Measurements from ENCODE around the gene TRPM5. TPM values are rescaled to one million over a fixed set of nuclear protein-coding genes. Genes with fewer than 3 reads are reported as not detected.

TRPM5 gene
- total RNA-seq, 1 donor from 2014 or later: not detected

GRCh38 chr11:2414616-2415015, 29.7 kb downstream of the TRPM5 start:
- no peak for DNase-seq (ENCODE audit: low spot score)
- Mint-ChIP-seq H3K4me1 (ENCODE audit: low read depth) (no peaks in the 10 kb centered on the region), H3K36me3 (ENCODE audit: low read depth) (no peaks in the 10 kb centered on the region), H3K9me3 (ENCODE audit: low read depth) (no peaks in the 10 kb centered on the region), H3K4me3 (ENCODE audit: unreplicated experiment) (no peak overlapping the region), H3K27me3 (ENCODE audit: low read depth) (no peaks in the 10 kb centered on the region), H3K27ac (ENCODE audit: unreplicated experiment) (no peak overlapping the region)
- no peak for TF ChIP-seq CTCF (IDR thresholded peaks at IDR 0.05)

DNA sequence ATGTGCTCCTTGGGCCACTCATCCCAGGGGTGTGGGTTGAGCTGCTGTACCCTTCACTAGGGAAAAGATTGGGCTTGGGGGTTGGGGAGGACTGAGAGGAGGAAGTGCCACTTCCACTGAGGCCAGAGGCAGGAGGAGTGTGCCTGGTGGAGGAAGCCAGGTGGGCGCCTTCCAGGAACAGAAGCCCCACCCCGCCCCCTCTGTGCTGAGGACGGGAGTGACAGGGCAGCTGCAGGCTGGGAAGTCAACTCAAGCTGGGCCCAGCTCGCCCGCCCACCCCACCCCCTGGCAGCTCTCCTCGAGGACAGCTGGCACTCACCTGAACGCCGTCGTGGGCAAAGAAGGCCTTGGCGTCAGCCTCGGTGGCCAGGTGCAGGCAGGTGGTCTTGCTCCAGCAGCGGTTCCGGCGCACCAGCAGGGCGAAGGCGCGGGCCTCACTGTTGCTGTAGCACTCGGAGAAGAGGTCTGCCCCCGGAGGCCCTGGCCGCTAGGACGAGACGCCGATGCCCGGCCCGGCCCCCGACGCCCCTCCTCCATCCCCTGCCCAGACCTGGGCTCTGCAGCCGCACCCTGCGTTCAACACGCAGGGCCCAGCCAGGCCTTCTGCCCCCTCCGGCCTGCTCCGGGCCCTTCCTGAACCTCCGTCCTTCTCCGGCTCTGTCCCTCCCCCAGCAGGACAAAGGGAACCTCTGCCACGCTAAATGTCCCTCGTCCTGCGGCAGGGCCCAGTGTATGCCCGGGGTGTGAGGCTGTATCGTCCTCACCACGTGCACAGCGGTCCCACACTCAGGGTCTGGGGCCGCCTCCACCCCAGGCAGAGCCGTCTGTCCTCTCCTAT, 30.4 kb downstream of the TRPM5 start:
- Mint-ChIP-seq H3K36me3 (ENCODE audit: low read depth) (no peaks in the 10 kb centered on the region), H3K9me3 (ENCODE audit: low read depth) (no peaks in the 10 kb centered on the region), H3K4me3 (ENCODE audit: unreplicated experiment) (no peak overlapping the region), H3K4me1 (ENCODE audit: low read depth) (no peaks in the 10 kb centered on the region), H3K27ac (ENCODE audit: unreplicated experiment) (no peak overlapping the region), H3K27me3 (ENCODE audit: low read depth) (no peaks in the 10 kb centered on the region)
- TF ChIP-seq CTCF (IDR thresholded peaks at IDR 0.05): no peak
- DNase-seq (ENCODE audit: low spot score): no peak

DNA sequence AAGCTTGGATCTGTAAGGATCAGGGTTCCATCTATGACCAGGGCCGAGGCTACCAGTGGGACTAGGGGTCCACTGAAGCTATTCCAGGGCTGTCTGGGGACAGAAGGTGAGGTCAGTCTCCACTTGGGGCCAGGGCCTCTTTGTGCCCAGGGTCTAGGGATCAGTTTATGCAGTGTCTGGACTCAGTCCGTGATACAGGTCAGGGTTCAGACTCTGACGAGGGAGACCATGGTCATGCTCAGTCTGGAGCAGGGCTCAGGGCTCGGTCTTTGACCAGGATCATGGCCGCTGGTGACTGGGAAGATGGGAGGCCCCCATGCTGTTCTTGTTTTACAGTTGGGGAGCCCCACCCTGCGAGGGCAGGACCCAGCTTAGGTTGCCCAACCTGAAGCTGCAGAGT, 32.0 kb downstream of the TRPM5 start:
- H3K4me3 Mint-ChIP-seq (ENCODE audit: unreplicated experiment): no peak overlapping the region

DNA sequence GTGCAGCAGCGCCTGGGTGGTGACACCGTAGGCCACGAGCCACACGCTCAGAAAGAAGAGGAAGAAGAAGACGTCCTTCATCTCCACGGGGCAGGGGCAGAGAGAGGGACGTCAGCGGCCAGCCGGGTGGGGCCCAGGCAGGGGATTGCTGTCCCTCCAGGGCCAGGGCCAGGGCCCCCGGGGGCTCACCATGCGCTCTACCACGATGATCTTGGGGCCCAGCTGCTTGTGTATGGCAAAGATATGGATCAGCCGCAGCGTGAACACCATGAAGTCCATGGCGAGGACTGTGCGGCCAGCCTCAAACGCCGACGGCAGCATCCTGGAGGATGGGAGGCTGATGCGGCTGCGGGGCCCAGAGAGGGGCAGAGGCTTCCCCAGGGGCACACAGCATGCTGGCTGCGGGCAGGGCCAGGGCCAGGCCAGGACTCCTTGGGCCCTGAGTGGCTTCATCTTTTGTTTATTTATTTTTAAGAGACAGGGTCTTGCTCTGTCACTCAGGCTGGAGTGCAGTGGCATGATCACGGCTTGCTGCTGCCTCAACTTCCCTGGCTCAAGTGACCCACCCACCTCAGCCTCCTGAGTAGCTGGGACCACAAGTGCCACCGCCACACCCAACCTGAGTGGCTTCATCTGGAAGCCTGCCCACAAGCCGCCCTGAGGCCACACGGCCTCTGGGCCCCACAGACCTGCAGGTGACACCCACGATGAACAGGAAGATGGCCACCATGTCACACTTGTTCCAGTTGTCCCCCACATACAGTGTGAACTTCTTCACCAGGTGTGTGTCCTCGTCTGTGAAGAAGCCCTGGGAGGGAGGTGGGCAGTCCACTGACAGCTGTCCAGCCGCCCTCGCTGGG, 32.6 kb downstream of the TRPM5 start:
- no peak overlapping the region for H3K4me3 Mint-ChIP-seq (ENCODE audit: unreplicated experiment)
- no peaks in the 10 kb centered on the region for H3K4me1 Mint-ChIP-seq (ENCODE audit: low read depth)
- H3K27me3 Mint-ChIP-seq (ENCODE audit: low read depth): no peaks in the 10 kb centered on the region
- H3K36me3 Mint-ChIP-seq (ENCODE audit: low read depth): no peaks in the 10 kb centered on the region
- no peak for DNase-seq (ENCODE audit: low spot score)
- H3K9me3 Mint-ChIP-seq (ENCODE audit: low read depth): no peaks in the 10 kb centered on the region
- no peak for TF ChIP-seq CTCF (IDR thresholded peaks at IDR 0.05)
- H3K27ac Mint-ChIP-seq (ENCODE audit: unreplicated experiment): no peak overlapping the region

More for the DNA sequence above, 32.0 kb downstream of the TRPM5 start:
- no peak for DNase-seq (ENCODE audit: low spot score)
- Mint-ChIP-seq H3K36me3 (ENCODE audit: low read depth) (no peaks in the 10 kb centered on the region), H3K4me1 (ENCODE audit: low read depth) (no peaks in the 10 kb centered on the region), H3K9me3 (ENCODE audit: low read depth) (no peaks in the 10 kb centered on the region), H3K27ac (ENCODE audit: unreplicated experiment) (no peak overlapping the region), H3K27me3 (ENCODE audit: low read depth) (no peaks in the 10 kb centered on the region)
- no peak for TF ChIP-seq CTCF (IDR thresholded peaks at IDR 0.05)

DNA sequence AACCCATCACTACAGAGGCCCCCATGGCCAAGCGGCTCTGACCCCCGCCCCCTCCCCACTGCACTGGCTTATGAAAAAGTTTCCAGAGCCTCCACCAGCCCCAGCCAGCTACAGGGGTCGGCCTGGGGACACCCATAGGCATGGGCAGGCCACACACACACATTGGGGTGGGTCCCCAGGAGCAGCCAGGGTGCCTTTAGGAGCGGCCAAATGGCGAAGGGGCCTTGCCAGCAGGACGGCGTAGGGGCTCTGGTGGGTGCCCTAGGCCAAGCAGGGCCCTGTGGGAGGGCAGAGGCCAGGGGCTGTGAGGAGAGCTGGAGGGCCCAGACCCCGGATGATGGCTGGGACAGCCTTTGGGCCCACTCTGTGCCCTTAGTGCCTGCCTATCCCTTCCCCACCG, 33.7 kb downstream of the TRPM5 start:
- Mint-ChIP-seq H3K27ac (ENCODE audit: unreplicated experiment) (no peak overlapping the region), H3K27me3 (ENCODE audit: low read depth) (no peaks in the 10 kb centered on the region), H3K4me1 (ENCODE audit: low read depth) (no peaks in the 10 kb centered on the region), H3K9me3 (ENCODE audit: low read depth) (no peaks in the 10 kb centered on the region), H3K36me3 (ENCODE audit: low read depth) (no peaks in the 10 kb centered on the region), H3K4me3 (ENCODE audit: unreplicated experiment) (no peak overlapping the region)
- no peak for TF ChIP-seq CTCF (IDR thresholded peaks at IDR 0.05)
- DNase-seq (ENCODE audit: low spot score): no peak

All from chondrocyte (in vitro differentiated cells).